EL (cell line): ENCODE results near the gene ALG5.
A peak's percentile ranks its signal among the peaks of the same experiment; 100 is the strongest.

Experiments used
- DNase-seq: peaks from one replicate; pipeline ENCODE4 v3.0.0-alpha.2; 2016

The ALG5 gene

DNA sequence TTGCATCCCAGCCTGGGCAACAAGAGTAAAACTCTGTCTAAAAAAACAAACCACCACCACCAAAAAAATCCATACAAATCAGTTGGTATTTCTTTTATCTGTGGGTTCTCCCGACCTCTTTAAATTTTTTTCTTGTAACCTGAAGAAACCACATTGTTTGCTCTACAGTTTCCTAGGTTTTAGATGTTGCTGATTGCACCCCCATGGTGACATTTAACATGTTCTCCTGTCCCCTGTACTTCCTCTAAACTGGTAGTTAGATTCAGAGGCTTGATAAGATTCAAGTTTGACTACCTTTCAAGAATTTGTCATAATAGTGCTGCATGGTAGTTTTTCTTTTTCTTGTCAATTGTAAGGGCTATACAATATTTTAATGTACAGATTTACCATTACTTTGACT is 24.0 kb downstream of the ALG5 start:
- DNase-seq = no peak

DNA sequence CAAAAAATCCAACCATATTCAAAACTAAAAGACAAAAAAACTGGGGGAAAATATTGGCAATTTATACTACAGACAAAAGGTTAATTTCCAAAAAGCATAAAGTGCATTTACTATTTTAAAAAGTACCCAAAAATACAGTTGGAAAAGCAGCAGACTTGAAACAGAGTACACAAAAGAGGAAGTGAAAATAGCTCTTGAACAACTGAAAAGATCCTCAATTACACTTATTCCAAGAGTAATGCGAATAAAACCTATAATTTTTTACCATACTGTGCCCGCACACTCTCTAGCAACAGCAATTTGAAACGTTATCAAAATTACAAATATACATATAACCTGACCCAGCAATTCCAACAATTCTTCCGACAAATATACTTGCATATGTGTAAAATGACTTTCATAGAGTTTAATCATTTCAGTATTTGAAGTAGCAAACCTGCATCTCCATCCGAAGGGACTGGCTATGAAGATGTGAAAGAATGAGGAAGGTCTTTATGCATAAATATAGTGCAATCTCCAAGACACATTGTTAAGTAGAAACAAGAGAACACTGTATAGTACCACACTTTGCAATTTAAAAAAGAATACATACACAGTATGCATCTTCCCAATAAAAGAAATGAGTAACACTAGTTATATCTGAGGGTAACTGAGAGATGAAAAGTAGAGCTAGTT is 25.4 kb downstream of the ALG5 start:
- no peak for DNase-seq

DNA sequence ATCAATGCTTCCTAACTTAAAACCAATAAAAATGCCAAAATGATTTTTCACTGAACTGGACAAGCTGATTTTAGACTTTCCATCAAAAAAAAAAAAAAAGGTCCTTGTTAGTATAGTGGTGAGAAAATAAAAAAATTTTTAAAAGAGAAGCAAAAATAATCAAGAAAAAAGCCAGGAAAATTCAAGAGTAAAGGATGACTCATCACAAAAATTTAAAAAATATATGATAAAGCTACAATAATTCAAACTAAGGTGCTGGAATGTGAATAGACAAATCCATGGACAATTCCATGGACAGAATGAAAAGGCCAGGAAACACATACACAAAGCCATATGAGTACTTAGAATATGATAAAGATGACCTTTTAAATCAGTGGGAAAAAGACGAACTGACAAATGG is 26.1 kb downstream of the ALG5 start:
- DNase-seq = no peak

DNA sequence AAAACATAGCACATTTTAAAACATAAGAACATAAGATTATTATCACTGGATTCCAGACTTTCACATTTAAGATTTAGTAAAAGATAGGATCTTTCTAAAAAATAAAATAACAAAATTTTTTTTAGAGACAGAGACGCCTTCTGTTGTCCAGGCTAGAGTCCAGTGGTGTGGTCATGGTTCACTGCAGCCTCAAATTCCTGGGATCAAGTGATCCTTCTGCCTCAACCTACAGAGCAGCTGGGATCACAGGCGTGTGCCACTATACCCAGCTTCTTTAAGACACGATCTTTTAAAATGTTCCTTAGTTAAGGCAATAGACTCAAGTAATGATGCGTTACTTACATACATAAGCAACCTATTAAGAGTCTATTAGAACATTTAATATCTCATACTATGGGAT is 32.7 kb downstream of the ALG5 start:
- no peak for DNase-seq

DNA sequence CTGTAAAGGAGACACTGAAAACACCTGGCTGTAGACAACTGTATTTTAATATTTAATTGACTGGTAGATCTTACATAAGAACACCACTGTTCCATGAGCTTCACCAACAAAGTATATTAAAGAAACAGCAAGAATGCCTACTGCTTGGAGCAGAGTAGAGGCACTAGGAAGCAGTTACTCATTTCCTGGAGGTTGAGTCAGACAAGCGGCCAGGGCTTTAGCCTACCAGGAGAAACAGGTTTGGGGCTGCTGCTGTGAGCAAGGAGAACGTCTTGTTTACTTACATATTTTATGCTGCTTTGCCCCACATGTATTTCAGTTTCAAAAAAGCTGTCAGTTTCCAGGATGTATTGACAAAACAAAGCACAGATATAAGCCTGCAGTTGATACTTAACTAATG is 33.4 kb downstream of the ALG5 start:
- peak; percentile 83 for DNase-seq

DNA sequence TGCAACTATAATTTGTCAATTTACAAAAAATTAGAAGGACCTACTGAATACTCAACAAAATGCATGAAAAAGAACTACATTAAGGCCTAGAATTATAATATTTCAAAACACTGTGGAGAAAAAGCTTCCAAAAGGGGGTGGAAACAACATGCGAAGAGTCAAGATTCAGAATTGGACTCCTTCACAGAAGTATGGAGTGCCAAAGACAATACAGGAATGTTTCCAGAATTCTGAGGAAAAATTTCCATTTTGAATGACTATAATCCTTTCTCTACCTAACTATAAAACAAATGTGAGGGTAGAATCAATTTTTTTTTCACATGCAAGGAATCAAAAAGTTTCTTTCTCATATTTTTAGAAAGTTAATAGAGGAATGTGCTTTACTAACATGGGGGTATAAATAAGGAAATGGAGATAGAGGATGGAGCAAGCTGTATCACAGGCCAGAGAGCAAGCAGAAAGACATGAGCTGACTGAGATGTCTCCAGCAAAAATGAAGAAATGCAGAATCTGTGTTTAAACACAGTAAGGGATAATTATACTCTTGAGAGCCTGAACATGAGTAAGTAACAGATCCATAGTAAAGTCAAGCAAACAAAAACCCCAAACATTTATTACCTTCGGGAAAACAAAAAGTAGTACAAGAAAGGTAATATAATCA is 39.6 kb downstream of the ALG5 start:
- DNase-seq = no peak

DNA sequence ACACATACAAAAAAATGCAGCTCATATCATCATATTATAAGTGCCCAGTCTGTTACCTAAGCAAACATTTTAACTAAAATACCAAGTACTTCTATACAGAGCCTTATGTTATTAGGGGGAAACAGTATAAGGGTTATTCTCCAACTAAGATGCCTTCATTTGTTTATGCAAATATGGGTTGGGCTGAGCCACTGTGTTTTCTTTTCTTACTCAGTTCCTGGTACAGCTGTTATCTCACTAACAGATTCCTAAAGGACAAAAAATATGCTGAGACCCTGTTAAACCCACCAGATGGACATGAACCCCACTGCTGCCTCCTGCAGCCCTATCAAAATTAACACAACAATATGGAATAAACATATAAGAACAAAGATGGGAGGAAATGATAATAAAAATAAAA is 44.6 kb downstream of the ALG5 start:
- no peak for DNase-seq

DNA sequence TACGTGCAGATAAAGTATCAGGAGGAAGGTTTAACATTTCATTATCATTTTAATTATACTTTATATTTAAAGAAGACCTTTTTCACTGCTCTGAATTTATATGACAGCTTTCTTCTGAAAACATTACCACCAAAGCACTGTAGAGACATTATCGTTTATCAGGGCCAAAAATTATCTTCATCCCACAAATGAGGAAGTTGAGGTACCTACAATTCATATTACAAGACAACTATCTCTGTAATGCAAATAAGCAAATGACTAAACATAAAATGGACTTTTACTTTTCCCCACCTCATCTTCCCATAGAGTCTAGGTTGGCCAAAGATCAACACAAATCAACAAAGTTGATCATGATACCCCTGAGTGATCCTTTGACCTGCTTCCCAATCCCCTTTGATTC is 48.2 kb downstream of the ALG5 start:
- DNase-seq = no peak

DNA sequence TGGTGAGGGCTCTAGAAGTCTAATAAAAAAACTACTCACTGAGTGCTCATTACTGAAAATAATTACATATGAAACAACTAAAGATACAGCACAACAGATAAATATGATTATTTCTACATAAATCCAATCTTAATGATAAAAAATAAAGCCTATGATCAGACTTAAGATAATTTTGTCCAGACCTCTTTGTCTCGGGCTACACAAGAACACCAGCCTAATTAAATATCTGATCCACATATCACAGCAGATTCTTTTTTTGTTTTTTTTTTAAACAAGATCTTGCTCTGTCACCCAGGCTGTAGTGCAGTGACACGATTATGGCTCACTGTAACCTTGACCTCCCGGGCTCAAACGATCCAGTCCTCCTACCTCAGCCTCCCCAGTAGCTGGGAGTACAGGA is 48.8 kb downstream of the ALG5 start:
- DNase-seq = no peak

DNA sequence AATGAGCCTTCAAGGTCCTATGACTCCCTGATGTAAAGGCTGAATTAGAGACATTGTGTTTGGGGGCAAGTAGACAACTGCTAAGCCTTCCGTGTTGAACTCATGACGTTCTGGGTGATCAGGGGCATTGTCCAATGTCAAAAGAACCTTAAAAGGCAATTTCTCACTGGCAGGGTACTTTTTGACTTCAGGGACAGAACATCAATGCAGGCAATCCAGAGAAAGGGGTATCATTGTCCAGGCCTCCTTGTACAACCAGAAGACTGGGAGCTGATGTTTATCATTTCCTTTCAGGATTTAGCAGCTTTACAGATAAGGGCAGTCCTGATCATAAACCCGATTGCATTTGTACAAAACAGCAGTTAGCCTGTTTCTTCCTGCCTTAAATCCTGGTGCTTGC is 54.1 kb downstream of the ALG5 start:
- DNase-seq = no peak

DNA sequence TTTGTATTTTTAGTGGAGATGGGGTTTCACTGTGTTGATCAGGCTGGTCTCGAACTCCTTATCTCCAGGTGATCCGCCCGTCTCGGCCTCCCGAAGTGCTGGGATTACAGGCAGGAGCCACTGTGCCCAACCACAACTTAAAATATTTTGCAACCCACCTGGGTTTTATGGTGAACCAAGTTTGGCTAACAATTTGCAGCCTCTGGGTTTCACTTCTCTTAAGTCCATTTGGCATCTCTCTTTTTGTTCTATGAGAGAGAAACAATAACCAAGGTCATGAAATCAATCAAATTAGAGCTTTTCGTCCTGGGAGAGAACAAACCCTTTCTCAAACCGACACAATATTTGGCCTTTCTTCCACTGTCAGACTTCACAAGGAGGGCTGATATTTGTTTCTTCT is 73.5 kb downstream of the ALG5 start:
- DNase-seq = no peak

DNA sequence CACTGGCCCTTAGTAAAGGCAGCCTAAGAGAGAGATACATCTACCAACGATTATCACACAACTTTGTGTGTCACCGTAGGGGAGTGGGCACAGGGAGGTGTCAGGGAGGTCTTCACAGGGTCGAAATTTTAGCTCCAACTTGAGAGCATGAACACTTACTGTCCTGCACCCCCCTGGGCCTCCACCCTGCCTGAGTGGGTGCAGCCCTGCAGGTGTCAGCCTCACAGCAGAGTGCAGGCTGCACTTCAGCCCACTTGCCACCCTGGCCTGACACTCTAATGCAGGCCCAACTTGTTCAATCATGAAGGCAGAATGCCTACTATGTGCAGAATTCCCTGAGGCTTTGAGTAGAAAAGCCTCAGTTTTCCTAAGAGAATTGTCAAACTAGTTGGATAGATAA is 75.1 kb downstream of the ALG5 start:
- DNase-seq = no peak

DNA sequence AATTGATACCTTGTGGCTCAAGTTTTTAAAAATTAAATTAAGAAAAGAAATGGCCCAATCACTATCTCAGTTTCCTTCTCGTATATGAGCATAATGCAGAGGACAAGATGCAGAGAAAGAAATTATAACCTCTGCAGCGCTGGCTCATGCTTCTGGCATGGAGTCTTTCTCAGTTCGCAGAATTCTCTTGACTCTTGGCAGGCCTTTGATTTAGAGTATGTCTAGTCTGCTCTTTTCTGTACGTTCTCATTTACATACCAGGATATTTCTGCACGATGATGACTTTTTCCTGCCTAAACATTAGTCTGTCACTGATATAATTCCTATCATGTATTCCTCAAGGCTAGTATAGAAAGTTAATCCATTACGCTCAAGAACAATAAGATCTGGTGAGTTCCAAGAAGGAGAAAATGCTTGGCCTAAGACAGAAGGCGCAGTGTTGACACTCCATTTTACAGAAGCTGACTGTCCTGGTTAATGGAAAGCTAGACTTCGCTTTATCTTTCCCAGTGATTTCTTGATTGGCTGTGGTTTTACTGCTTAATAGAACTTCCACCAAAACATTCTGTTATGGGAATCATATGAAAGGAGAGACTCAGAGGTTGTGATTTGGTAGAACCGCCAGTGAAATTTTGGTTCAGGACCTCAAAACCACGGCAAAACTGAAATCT is 77.4 kb downstream of the ALG5 start:
- DNase-seq = no peak

DNA sequence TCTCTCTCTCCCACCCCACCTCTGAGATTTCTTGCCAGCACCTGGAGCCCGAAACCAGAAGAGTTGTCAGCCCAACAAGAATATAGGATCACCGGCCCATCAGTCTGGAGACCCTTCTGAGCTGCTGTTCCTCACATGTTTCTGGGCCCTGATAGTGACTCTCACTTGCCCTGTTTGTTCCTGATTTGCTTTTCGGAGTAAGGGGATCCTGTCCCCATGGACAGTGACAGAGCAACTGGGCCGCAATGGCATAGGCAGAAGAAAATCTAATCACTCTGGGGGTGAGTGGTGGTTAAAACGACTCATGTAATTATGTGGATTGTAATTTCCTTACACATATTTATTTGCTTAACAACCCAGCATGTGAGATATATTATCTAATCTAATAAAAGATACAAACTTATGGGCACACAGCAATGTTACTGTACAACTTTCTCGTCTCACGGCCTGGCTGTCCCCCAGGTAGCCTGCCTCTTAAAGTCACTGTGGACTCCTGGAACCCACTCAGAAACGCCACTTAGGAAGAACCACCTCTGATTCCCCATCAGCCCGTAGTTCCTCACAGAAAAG is 78.4 kb downstream of the ALG5 start:
- peak; percentile 6 for DNase-seq

DNA sequence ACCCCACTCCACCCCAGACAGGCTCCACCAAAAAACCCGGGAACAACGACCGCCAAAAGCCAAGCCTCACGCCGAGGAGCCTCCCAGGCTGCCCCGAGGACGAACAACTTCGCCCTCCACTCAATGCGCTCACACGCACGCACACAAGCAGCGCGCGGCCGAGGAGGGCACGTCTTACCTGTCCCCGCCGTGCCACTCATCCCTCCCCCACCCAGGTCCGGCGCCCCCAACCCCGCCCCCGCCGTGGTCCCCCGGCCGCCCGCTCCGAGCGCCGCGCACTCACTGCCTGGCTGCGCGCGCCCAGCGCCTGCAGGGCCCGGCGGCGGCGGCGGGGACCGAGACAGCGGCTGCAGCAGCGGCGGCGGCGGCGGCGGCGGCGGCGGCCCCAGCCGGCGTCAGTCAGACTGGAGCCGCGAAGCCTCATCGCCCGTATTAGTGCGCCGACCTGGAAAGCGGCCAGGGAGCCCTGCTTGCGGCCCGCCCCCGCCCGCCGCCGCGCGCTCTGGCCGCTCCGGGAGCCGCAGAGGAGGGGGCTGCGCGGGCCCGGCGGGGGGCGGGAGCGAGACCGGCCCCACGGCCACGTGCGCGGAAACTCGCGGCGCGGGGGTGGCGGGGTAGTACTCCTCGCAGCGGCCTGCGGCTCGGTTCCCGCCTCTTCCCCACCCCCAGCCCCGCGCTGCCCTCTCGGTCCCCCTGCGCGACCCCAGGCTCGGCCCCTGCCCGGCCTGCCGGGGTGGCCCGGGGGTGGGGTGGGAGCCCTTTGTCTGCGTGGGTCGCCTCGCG is 79.1 kb downstream of the ALG5 start, which contains the start of gene SMAD9:
SMAD9 (minus strand) TSS at position 406 of the 783 bp plus-strand sequence. CDS start 40,549 bp downstream, outside the sequence.
- DNase-seq = peak; percentile 65

DNA sequence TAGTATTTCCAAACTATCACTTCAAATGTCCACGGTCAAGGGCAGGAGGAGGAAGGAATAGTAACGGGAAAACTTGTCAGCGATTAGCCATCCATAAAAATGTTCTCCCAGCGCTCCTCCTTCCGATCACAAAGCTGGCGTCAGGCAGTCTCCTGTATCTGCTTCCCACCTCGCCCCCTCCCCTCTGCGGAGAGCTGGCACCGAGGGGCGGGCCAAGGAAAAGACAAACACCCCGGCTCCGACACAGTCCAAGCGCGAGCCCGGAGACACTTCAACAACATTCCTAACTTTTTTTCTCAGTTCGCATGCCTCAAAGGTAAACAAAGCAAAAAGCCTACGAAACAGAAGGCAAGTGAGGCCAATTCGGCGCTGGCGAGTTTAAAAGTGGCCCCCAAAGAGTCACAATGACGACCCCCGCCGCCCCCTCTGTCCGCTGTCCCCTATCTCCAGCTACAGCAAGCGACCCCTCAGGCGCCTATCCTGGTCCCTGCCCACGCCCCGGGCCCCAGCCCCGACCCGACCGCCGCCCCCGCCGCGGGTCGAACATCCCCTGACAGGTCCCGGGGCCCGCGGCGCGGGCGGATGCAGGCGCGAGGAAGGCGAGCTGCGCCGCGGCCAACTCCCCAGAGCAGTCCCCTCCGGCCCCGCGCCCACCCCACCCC is 79.8 kb downstream of the ALG5 start:
- DNase-seq = peak; percentile 44

DNA sequence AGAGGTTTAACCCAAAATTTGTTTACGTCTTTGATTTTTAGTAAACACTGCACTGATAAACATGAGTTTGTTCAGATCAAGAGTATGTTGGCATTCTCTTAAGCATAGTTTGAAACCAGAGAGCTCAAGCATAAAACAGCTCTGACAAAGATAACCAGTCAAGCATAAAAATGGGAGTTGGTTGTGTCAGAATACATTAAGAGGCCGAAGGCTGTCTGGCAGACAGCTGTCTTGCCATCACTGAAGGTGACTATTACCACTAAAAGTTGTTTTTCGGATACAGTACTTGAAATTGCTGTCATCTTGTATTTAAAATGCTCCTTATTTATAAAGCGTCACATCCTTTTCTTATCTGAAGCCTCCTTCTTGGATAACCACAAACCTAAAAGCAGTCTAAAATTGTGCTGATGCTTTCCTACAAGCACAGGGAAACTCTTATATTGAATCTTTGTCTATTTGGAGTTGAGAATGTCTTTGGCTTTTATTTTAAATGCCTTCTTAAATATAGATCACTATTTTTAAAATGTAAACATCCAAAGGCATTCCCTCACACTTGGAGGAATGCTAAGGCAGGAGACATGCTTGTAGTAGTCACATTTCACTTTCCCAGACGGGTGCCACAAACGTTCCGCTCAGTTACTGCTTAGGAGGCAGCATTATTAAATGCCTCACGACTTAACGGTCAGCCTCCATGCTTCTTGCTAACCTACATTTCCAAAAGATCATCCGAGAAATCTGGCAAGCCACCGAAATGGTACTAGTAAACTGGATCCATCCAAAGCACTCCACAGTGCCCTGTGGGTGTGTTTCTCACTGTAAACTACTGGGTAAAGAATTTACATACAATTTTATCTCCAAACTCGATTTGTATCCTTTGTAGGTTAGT is 80.7 kb downstream of the ALG5 start:
- DNase-seq = peak; percentile 39

DNA sequence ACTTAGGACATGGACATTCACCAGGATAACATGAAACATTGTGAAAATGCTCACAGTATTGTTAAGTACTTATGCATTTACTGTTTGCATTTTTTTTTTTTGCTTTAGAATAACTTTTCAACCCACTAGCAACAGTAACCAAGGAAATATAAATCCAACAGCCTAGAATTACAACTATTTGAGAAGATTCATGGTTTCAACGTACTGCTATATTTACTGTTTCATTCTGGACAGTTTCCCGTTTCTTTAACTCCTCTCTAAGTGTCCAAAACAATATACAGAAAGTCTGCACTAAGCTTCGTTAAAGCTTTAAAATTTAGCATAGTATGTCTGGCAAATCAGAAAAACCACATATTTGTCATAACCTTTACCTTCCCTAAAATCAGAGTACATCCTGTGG is 81.8 kb downstream of the ALG5 start:
- DNase-seq = no peak

DNA sequence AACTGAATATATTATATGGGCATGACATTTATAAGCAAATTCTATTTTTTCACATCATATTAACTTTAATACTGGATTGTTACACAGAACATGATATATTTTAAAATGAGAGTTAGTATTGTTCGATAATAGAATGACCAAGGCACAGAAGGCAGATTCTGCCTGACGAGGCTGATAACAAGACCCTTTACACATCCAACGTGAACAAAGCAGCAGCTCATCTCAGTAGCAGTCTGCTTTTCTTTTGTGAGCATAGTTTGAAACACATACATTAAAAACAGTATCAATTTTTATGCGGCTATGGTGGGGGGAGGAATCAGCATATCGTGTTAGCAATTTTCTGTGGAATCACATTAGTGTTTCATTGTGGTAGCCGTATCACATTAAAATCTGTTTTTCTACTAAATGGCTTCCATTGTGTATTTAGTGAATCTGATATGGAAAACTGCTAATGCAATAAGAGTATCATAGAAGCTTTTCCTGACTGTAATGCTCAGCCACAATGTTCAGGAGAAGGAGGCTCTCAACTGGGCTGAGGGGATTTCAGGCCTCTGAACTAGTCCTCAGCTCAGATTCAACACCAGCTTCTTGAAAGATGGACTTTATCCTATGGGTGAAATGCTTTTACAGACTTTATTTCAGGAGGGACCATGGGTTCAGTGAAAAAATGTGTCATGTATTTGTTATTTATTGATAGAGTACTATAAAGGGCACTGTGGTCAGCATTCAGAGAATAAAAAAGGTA is 83.1 kb downstream of the ALG5 start:
- DNase-seq = no peak

DNA sequence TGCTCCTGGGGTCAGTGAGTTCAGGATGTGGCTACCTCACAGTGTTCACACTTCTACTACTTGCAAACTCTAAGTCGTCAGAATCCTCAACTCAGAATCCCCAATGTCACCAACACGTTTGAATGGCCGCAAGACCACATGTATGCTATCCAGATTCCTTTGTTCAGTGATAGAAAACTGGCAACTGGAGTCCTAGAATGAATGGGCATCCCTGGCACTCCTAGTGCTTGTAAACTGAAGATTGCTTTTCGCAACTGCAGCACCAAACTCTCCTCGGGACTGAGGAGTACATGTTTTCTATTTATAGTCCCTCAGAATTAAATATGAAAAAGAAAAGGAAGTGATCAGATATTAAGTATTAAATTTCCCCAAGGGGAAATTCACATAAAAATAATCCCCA is 84.0 kb downstream of the ALG5 start:
- no peak for DNase-seq

DNA sequence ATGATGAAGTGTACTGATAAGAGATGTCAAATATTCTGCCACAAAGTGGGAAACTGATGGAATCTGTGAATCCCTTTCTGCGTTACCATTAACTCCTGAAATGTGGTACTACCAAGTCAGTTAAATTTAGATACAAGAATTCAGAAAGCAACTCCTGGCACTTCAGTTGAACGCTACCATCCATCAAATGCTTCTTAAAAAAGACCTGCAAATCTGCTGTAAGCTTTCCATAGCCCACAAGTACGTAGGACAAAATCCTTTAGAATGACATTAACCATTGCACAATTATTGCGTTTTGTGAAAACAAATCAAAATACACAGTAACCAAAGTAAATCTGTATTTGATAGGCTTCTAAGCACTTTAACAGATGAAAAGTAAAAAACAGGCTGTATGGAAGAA is 84.5 kb downstream of the ALG5 start:
- DNase-seq = no peak
